Stomach (tissue), 9 donors: ENCODE results near the gene ATG5. TPM values are rescaled to one million over a fixed set of nuclear protein-coding genes. Genes with fewer than 3 reads are reported as not detected.
"Not testable (repeated sequence)": the region's sequence is repeated elsewhere in the genome, so short reads cannot be mapped to it uniquely, and the experiment has no call there.

Experiments used
- DNase-seq, 2 donors: peaks; one replicate each; pipeline versions ENCODE4 v3.0.0 to v3.0.0-alpha.2; 2013 to 2019
- H3K27ac ChIP-seq, 5 donors: fragments of 200-600 bp in 4 of 5; sonication (generic) in 4 of 5; one replicate each; pipeline ENCODE4 v1.5.1; 2013 to 2019; ENCODE audit warnings: mild to moderate bottlenecking in 1 of 5, moderate library complexity in 1 of 5
- H3K27me3 ChIP-seq, 3 donors: fragments of 200-600 bp; sonication (generic); one replicate each; pipeline ENCODE4 v1.5.1; 2017 to 2019; ENCODE audit warnings: mixed run types in 1 of 3
- H3K36me3 ChIP-seq, 4 donors: fragments of 200-600 bp; sonication (generic); 1 replicate in 3 of 4; 2 replicates in 1 of 4; pipeline ENCODE4 v1.5.1; 2016 to 2019
- H3K4me1 ChIP-seq, 4 donors: fragments of 200-600 bp; sonication (generic); one replicate each; pipeline ENCODE4 v1.5.1; 2016 to 2019
- H3K4me3 ChIP-seq, 4 donors: fragments of 200-600 bp; sonication (generic) in 3 of 4; one replicate each; pipeline ENCODE4 v1.5.1; 2016 to 2019; ENCODE audit warnings: mild to moderate bottlenecking in 1 of 4
- H3K9me3 ChIP-seq, 4 donors: fragments of 200-600 bp; sonication (generic); one replicate each; pipeline ENCODE4 v1.5.1; 2016 to 2019
- CTCF ChIP-seq, 7 experiments: fragments of 450-650 bp in 4 of 7; fragments of 200-600 bp in 3 of 7; sonication (generic) in 3 of 7; IDR thresholded peaks; one replicate each; pipeline ENCODE4 v1.5.1; 2016 to 2019; ENCODE audit warnings: antibody characterized with exemption in 7 of 7, control low read depth in 2 of 7, mild to moderate bottlenecking in 1 of 7
- EP300 ChIP-seq: sonication (generic); formaldehyde crosslinking; IDR thresholded peaks from one replicate; pipeline ENCODE4 v1.6.1; 2017; ENCODE audit warnings: antibody characterized with exemption
- POLR2A ChIP-seq, 4 donors: fragments of 450-650 bp; IDR thresholded peaks; one replicate each; pipeline ENCODE4 v1.6.1; 2016; ENCODE audit warnings: antibody characterized with exemption in 4 of 4, control low read depth in 2 of 4, mild to moderate bottlenecking in 1 of 4, moderate library complexity in 1 of 4
- POLR2AphosphoS5 ChIP-seq, 3 donors: sonication (generic); formaldehyde crosslinking; IDR thresholded peaks; one replicate each; pipeline ENCODE4 v1.6.1; 2016; ENCODE audit warnings: antibody characterized with exemption in 3 of 3
- whole genome bisulfite sequencing, 5 donors: extraction: QIAGEN DNeasy Blood & Tissue Kit in 3 of 5; methylation state at CpG; one replicate each; pipeline versions ENCODE4 v1.1.5 to v1.1.7; 2013 to 2018; 5-methylcytosine and 5-hydroxymethylcytosine counted together
- intact Hi-C: fragments of 100-400 bp; cut with DNase I; formaldehyde crosslinking; loops from one replicate; pipeline ENCODE4 v1.15.1; 2023; ENCODE audit warnings: low total_unique reads
- polyA plus RNA-seq, 3 donors: library from polyadenylated mRNA; stranded (reverse); fragments of 200-250 nt; gene quantifications; one replicate each; pipeline ENCODE4 v1.2.3, GENCODE V29; 2013
- total RNA-seq, 5 donors: library from RNA; depleted of rRNA; stranded (reverse); fragments of >200 nt; gene quantifications; one replicate each; pipeline versions ENCODE4 v1.1.0 to v1.2.3, GENCODE V29; 2014 to 2016
- donor health status: healthy with polysubstance abuse.
- donor health status: Bipolar disorder and iron deficiency.
- donor health status: healthy.

The ATG5 gene
- total and polyA plus RNA-seq, 8 donors = 12.8 to 89.4 (median 25.5) TPM

GRCh38 chr6:106254636-106255035, 70.9 kb downstream of the ATG5 start:
- no peak for DNase-seq
- H3K4me1 ChIP-seq = no peaks in the 10 kb centered on the region
- no peaks in the 10 kb centered on the region for H3K9me3 ChIP-seq
- TF ChIP-seq POLR2AphosphoS5 (IDR thresholded peaks at IDR 0.05) (no peak), CTCF (IDR thresholded peaks at IDR 0.05) (no peak), POLR2A (IDR thresholded peaks at IDR 0.05) (no peak), EP300 (no peak)
- no peaks in the 10 kb centered on the region for H3K36me3 ChIP-seq
- intact Hi-C loops = no loop called here
- no peaks in the 10 kb centered on the region for H3K27me3 ChIP-seq
- H3K4me3 ChIP-seq = no peak overlapping the region
- H3K27ac ChIP-seq = no peak overlapping the region

- WGBS, 5 donors = 95 to 100% (median 98%) methylated on average over 1 of the region's 1 CpG
- TF ChIP-seq POLR2AphosphoS5 (IDR thresholded peaks at IDR 0.05) (no peak), CTCF (IDR thresholded peaks at IDR 0.05) (no peak), POLR2A (IDR thresholded peaks at IDR 0.05) (no peak), EP300 (no peak)
- intact Hi-C loops = no loop called here
These were observed 71.8 kb downstream of the ATG5 start for GRCh38 chr6:106253731-106254130.

GRCh38 chr6:106253172-106253571, 72.4 kb downstream of the ATG5 start:
- Histone ChIP-seq H3K4me3 (no peak overlapping the region), H3K9me3 (no peaks in the 10 kb centered on the region), H3K27ac (no peak overlapping the region), H3K36me3 (peaks cover 0 to 4% (median 0%) of the 10 kb centered on the region in 4 donors), H3K4me1 (no peaks in the 10 kb centered on the region), H3K27me3 (no peaks in the 10 kb centered on the region)
- intact Hi-C loops = no loop called here
- 69 to 94% (median 81%) methylated on average over 1 of the region's 1 CpG for WGBS, 5 donors
- TF ChIP-seq POLR2AphosphoS5 (IDR thresholded peaks at IDR 0.05) = no peak
- no peak for TF ChIP-seq CTCF (IDR thresholded peaks at IDR 0.05)
- no peak for TF ChIP-seq POLR2A (IDR thresholded peaks at IDR 0.05)
- TF ChIP-seq EP300 = no peak
- DNase-seq = no peak

More at GRCh38 chr6:106253731-106254130, 71.8 kb downstream of the ATG5 start:
- Histone ChIP-seq H3K9me3 (no peaks in the 10 kb centered on the region), H3K27me3 (no peaks in the 10 kb centered on the region), H3K4me1 (no peaks in the 10 kb centered on the region), H3K36me3 (no peaks in the 10 kb centered on the region), H3K4me3 (no peak overlapping the region), H3K27ac (no peak overlapping the region)
- DNase-seq = no peak

GRCh38 chr6:106252687-106253086, 72.9 kb downstream of the ATG5 start:
- Histone ChIP-seq H3K27me3 (no peaks in the 10 kb centered on the region), H3K9me3 (no peaks in the 10 kb centered on the region), H3K4me1 (peaks cover 0 to 4% (median 0%) of the 10 kb centered on the region in 4 donors), H3K36me3 (peaks cover 0 to 8% (median 1%) of the 10 kb centered on the region in 4 donors), H3K4me3 (no peak overlapping the region), H3K27ac (no peak overlapping the region)
- WGBS, 5 donors = 85 to 98% (median 97%) methylated on average over 2 of the region's 2 CpGs
- intact Hi-C loops = no loop called here
- no peak for DNase-seq
- TF ChIP-seq CTCF (IDR thresholded peaks at IDR 0.05) (no peak), EP300 (no peak), POLR2A (IDR thresholded peaks at IDR 0.05) (no peak), POLR2AphosphoS5 (IDR thresholded peaks at IDR 0.05) (no peak)

- intact Hi-C loops = not testable (repeated sequence)
These were observed 73.9 kb downstream of the ATG5 start for GRCh38 chr6:106251531-106252255.

More at GRCh38 chr6:106251531-106252255, 73.9 kb downstream of the ATG5 start:
- not testable (repeated sequence) for H3K27ac ChIP-seq, H3K9me3 ChIP-seq, H3K27me3 ChIP-seq, DNase-seq, H3K36me3 ChIP-seq, H3K4me3 ChIP-seq, H3K4me1 ChIP-seq
- WGBS, 5 donors = 85 to 92% (median 88%) methylated on average over 8 of the region's 8 CpGs
